Measurements from ENCODE around the gene ADGRG3.

The ADGRG3 gene

GRCh38 chr16:57730771-57731730 lies 62.9 kb downstream of the ADGRG3 start:
- H3K4me3 ChIP-seq (ENCODE audit: low read depth, low read length) = no peak overlapping the region
- DNase-seq (ENCODE audit: low read depth) = no peak
- no peak for TF ChIP-seq CTCF (conservative IDR thresholded peaks at IDR 0.05; ENCODE audit: low read depth, low read length)

- H3K4me3 ChIP-seq (ENCODE audit: low read depth, low read length) = no peak overlapping the region
- no peak for TF ChIP-seq CTCF (conservative IDR thresholded peaks at IDR 0.05; ENCODE audit: low read depth, low read length)
- DNase-seq (ENCODE audit: low read depth) = peak; percentile 33
Observed at GRCh38 chr16:57732037-57732436, 63.9 kb downstream of the ADGRG3 start.

- no peak overlapping the region for H3K4me3 ChIP-seq (ENCODE audit: low read depth, low read length)
- DNase-seq (ENCODE audit: low read depth) = no peak
- TF ChIP-seq CTCF (conservative IDR thresholded peaks at IDR 0.05; ENCODE audit: low read depth, low read length) = no peak
Observed at GRCh38 chr16:57732714-57733113, 64.6 kb downstream of the ADGRG3 start.

- H3K4me3 ChIP-seq (ENCODE audit: low read depth, low read length) = peak overlapping the region; percentile 87
- TF ChIP-seq CTCF (conservative IDR thresholded peaks at IDR 0.05; ENCODE audit: low read depth, low read length) = no peak
- no peak for DNase-seq (ENCODE audit: low read depth)
Observed at GRCh38 chr16:57734308-57734924, 66.3 kb downstream of the ADGRG3 start.

- peak overlapping the region; percentile 99 for H3K4me3 ChIP-seq (ENCODE audit: low read depth, low read length)
- TF ChIP-seq CTCF (conservative IDR thresholded peaks at IDR 0.05; ENCODE audit: low read depth, low read length) = no peak
- peak; percentile 100 for DNase-seq (ENCODE audit: low read depth)
Observed at GRCh38 chr16:57734925-57735754, 67.0 kb downstream of the ADGRG3 start.

GRCh38 chr16:57735755-57736418 lies 67.8 kb downstream of the ADGRG3 start, which contains the start of gene KATNB1:
TSS of gene KATNB1 (plus strand) at chr16:57735770. CDS start at chr16:57737244, 1,474 bp downstream.
- peak; percentile 24 for DNase-seq (ENCODE audit: low read depth)
- peak within 1 kb of the TSS; percentile 99 for H3K4me3 ChIP-seq (ENCODE audit: low read depth, low read length)
- TF ChIP-seq CTCF (conservative IDR thresholded peaks at IDR 0.05; ENCODE audit: low read depth, low read length) = no peak
